ENCODE data around the gene SBK3. TPM values are rescaled to one million over a fixed set of nuclear protein-coding genes. Genes with fewer than 3 reads are reported as not detected.

The SBK3 gene
- total RNA-seq, 1 experiment from 2014 or later = 2.4 TPM

DNA sequence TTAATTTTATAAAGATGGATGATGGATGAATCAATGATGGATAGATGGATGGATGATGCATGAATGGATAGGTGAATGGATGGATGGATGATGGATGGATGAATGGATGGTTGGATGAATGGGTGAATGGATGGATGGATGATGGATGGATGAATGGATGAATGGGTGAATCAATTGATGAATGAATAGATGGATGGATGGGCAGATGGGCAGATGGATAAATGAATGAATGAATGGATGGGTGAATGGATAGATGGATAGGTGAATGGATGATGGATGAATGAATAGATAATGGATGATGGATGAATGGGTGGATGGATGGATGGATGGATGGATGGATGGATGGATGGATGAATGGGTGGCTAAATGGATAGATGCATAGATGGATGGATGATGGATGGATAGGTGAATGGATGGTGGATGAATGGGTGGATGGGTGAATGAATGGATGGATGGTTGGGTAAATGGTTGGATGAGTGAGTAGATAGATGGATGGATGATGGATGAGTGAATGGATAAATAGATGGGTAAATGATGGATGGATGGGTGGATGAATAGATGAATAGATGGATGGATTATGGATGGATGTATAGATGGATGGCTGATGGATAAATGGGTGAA lies 22.5 kb upstream of the SBK3 start:
- H3K4me3 ChIP-seq (ENCODE audit: low read depth, low read length) = no peak overlapping the region
- no peaks in the 10 kb centered on the region for H3K9me3 ChIP-seq
- DNase-seq = no peak
- no peaks in the 10 kb centered on the region for H3K27me3 ChIP-seq (replicated peaks; ENCODE audit: control insufficient read depth, insufficient read depth, low read length)
- Mint-ChIP-seq H3K4me3 (ENCODE audit: unreplicated experiment) (no peak overlapping the region), H3K4me1 (ENCODE audit: low read depth, unreplicated experiment) (no peaks in the 10 kb centered on the region), H3K27ac (ENCODE audit: unreplicated experiment) (no peak overlapping the region), H3K36me3 (ENCODE audit: insufficient read depth, unreplicated experiment) (no peaks in the 10 kb centered on the region), H3K9me3 (ENCODE audit: unreplicated experiment) (no peaks in the 10 kb centered on the region), H3K27me3 (ENCODE audit: insufficient read depth, unreplicated experiment) (no peaks in the 10 kb centered on the region)
- intact Hi-C loops (cut with micrococcal nuclease; ENCODE audit: unreplicated experiment) = no loop called here
- POLR2A ChIA-PET = no interaction called here
- 0 out of 2 replicates have a peak, but pooled peaks cover 3% of the 10 kb centered on the region for H3K4me1 ChIP-seq
- CTCF ChIA-PET = no interaction called here
- BruUV-seq (replicated peaks) = no TSS peak
- TF ChIP-seq, protein P1, sequence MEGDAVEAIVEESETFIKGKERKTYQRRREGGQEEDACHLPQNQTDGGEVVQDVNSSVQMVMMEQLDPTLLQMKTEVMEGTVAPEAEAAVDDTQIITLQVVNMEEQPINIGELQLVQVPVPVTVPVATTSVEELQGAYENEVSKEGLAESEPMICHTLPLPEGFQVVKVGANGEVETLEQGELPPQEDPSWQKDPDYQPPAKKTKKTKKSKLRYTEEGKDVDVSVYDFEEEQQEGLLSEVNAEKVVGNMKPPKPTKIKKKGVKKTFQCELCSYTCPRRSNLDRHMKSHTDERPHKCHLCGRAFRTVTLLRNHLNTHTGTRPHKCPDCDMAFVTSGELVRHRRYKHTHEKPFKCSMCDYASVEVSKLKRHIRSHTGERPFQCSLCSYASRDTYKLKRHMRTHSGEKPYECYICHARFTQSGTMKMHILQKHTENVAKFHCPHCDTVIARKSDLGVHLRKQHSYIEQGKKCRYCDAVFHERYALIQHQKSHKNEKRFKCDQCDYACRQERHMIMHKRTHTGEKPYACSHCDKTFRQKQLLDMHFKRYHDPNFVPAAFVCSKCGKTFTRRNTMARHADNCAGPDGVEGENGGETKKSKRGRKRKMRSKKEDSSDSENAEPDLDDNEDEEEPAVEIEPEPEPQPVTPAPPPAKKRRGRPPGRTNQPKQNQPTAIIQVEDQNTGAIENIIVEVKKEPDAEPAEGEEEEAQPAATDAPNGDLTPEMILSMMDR (IDR thresholded peaks at IDR 0.05; ENCODE audit: insufficient read depth in 1 of 2, low read depth in 1 of 2, low read length in 1 of 2, severe bottlenecking in 1 of 2, unreplicated experiment in 1 of 2) = no peak
- no peaks in the 10 kb centered on the region for H3K36me3 ChIP-seq (ENCODE audit: control insufficient read depth, insufficient read depth, low read length)

GRCh38 chr19:55566823-55567222 lies 21.5 kb upstream of the SBK3 start:
- H3K4me1 ChIP-seq = 0 out of 2 replicates have a peak, but pooled peaks cover 3% of the 10 kb centered on the region
- Mint-ChIP-seq H3K36me3 (ENCODE audit: insufficient read depth, unreplicated experiment) (no peaks in the 10 kb centered on the region), H3K4me1 (ENCODE audit: low read depth, unreplicated experiment) (no peaks in the 10 kb centered on the region), H3K27ac (ENCODE audit: unreplicated experiment) (no peak overlapping the region), H3K4me3 (ENCODE audit: unreplicated experiment) (no peak overlapping the region), H3K9me3 (ENCODE audit: unreplicated experiment) (no peaks in the 10 kb centered on the region), H3K27me3 (ENCODE audit: insufficient read depth, unreplicated experiment) (no peaks in the 10 kb centered on the region)
- POLR2A ChIA-PET = no interaction called here
- intact Hi-C loops (cut with micrococcal nuclease; ENCODE audit: unreplicated experiment) = no loop called here
- CTCF ChIA-PET = no interaction called here
- no peaks in the 10 kb centered on the region for H3K27me3 ChIP-seq (replicated peaks; ENCODE audit: control insufficient read depth, insufficient read depth, low read length)
- no peak overlapping the region for H3K4me3 ChIP-seq (ENCODE audit: low read depth, low read length)
- H3K36me3 ChIP-seq (ENCODE audit: control insufficient read depth, insufficient read depth, low read length) = no peaks in the 10 kb centered on the region
- TF ChIP-seq, protein P1 (IDR thresholded peaks at IDR 0.05; ENCODE audit: insufficient read depth in 1 of 2, low read depth in 1 of 2, low read length in 1 of 2, severe bottlenecking in 1 of 2, unreplicated experiment in 1 of 2) = no peak
- no TSS peak for BruUV-seq (replicated peaks)
- DNase-seq = no peak
- H3K9me3 ChIP-seq = no peaks in the 10 kb centered on the region

GRCh38 chr19:55563261-55563690 lies 17.9 kb upstream of the SBK3 start:
- no peak overlapping the region for H3K4me3 Mint-ChIP-seq (ENCODE audit: unreplicated experiment)
- POLR2A ChIA-PET = no interaction called here
- H3K9me3 Mint-ChIP-seq (ENCODE audit: unreplicated experiment) = no peaks in the 10 kb centered on the region
- intact Hi-C loops (cut with micrococcal nuclease; ENCODE audit: unreplicated experiment) = no loop called here
- TF ChIP-seq, protein P1 (IDR thresholded peaks at IDR 0.05; ENCODE audit: insufficient read depth in 1 of 2, low read depth in 1 of 2, low read length in 1 of 2, severe bottlenecking in 1 of 2, unreplicated experiment in 1 of 2) = no peak
- no peaks in the 10 kb centered on the region for H3K4me1 Mint-ChIP-seq (ENCODE audit: low read depth, unreplicated experiment)
- H3K9me3 ChIP-seq = no peaks in the 10 kb centered on the region
- BruUV-seq (replicated peaks) = no TSS peak
- H3K27me3 Mint-ChIP-seq (ENCODE audit: insufficient read depth, unreplicated experiment) = no peaks in the 10 kb centered on the region
- CTCF ChIA-PET = no interaction called here
- H3K4me1 ChIP-seq = 0 out of 2 replicates have a peak, but pooled peaks cover 3% of the 10 kb centered on the region
- no peaks in the 10 kb centered on the region for H3K36me3 Mint-ChIP-seq (ENCODE audit: insufficient read depth, unreplicated experiment)
- no peaks in the 10 kb centered on the region for H3K27me3 ChIP-seq (replicated peaks; ENCODE audit: control insufficient read depth, insufficient read depth, low read length)
- no peak overlapping the region for H3K27ac Mint-ChIP-seq (ENCODE audit: unreplicated experiment)
- H3K36me3 ChIP-seq (ENCODE audit: control insufficient read depth, insufficient read depth, low read length) = no peaks in the 10 kb centered on the region
- no peak for DNase-seq
- H3K4me3 ChIP-seq (ENCODE audit: low read depth, low read length) = no peak overlapping the region

All from Caco-2 (cell line).